SK-N-SH (cell line): ENCODE results near the gene MID1. TPM values are rescaled to one million over a fixed set of nuclear protein-coding genes. Genes with fewer than 3 reads are reported as not detected.
A peak's percentile ranks its signal among the peaks of the same experiment; 100 is the strongest.

Experiments
- CTCF ChIA-PET: fragments of 300-600, 350-600 bp; formaldehyde crosslinking; extraction: SDS; loops from one replicate; lab custom pipeline; 2021; lab: Yijun Ruan, JAX
- POLR2A ChIA-PET: fragments of 350-600 bp; sonication (Branson Sonifier 250); formaldehyde crosslinking; extraction: SDS; loops from one replicate; lab custom pipeline; 2020; ENCODE audit warnings: antibody characterized with exemption, inconsistent platforms; lab: Yijun Ruan, JAX
- DNase-seq: peaks from one replicate; pipeline ENCODE4 v3.0.0; 2012
- H2AFZ ChIP-seq: fragments of 200-600 bp; sonication (generic); 2 replicates; pipeline ENCODE4 v1.8.1; 2016; ENCODE audit warnings: antibody characterized with exemption, mild to moderate bottlenecking, low read depth
- H3F3A ChIP-seq: fragments of 200-600 bp; sonication (generic); replicated peaks from 2 replicates; pipeline ENCODE3; 2016; ENCODE audit warnings: antibody characterized with exemption, mild to moderate bottlenecking; ENCODE audit not compliant: insufficient read depth
- H3K27ac ChIP-seq, 2 experiments: fragments of 200-500 bp in 1 of 2; fragments of 200-600 bp in 1 of 2; sonication (Bioruptor generic) in 1 of 2; sonication (generic), shearing (Covaris generic) in 1 of 2; 2 replicates each; pipeline versions ENCODE4 v1.5.1 to v1.6.1; 2014 to 2016; ENCODE audit warnings: low read depth in 2 of 2, inconsistent platforms in 1 of 2, low read length in 1 of 2, mild to moderate bottlenecking in 1 of 2, mixed read lengths in 1 of 2
- H3K27me3 ChIP-seq: fragments of 200-600 bp; sonication (generic), shearing (Covaris generic); 2 replicates; pipeline ENCODE4 v1.6.1; 2016; ENCODE audit warnings: mixed run types; ENCODE audit not compliant: insufficient read depth
- H3K36me3 ChIP-seq, 2 experiments: fragments of 200-500 bp in 1 of 2; fragments of 200-600 bp in 1 of 2; sonication (Bioruptor generic) in 1 of 2; sonication (generic) in 1 of 2; replicated peaks in 1 of 2; 2 replicates each; pipeline versions ENCODE3 to v1.5.1; 2014 to 2016; ENCODE audit warnings: low read length in 1 of 2, mild to moderate bottlenecking in 1 of 2; ENCODE audit not compliant: insufficient read depth in 2 of 2, control insufficient read depth in 1 of 2
- H3K4me1 ChIP-seq, 2 experiments: fragments of 200-500 bp in 1 of 2; fragments of 200-600 bp in 1 of 2; sonication (Bioruptor generic) in 1 of 2; sonication (generic), shearing (Covaris generic) in 1 of 2; 2 replicates each; pipeline versions ENCODE4 v1.5.1 to v1.6.1; 2014 to 2016; ENCODE audit warnings: low read depth in 1 of 2, low read length in 1 of 2, mixed run types in 1 of 2; ENCODE audit not compliant: insufficient read depth in 2 of 2, control insufficient read depth in 1 of 2
- H3K4me2 ChIP-seq: fragments of 200-600 bp; sonication (generic), shearing (Covaris generic); 2 replicates; pipeline ENCODE4 v1.6.1; 2017; ENCODE audit warnings: mixed run types
- H3K4me3 ChIP-seq, 2 experiments: fragments of 200-500 bp in 1 of 2; fragments of 200-600 bp in 1 of 2; sonication (Bioruptor generic) in 1 of 2; sonication (generic), shearing (Covaris generic) in 1 of 2; 2 replicates each; pipeline versions ENCODE4 v1.5.1 to v1.8.1; 2014 to 2016; ENCODE audit warnings: low read depth in 2 of 2, inconsistent platforms in 1 of 2, low read length in 1 of 2, mild to moderate bottlenecking in 1 of 2, mixed read lengths in 1 of 2, moderate library complexity in 1 of 2
- H3K79me2 ChIP-seq: fragments of 200-600 bp; sonication (generic); 2 replicates; pipeline ENCODE4 v1.8.1; 2017; ENCODE audit warnings: mild to moderate bottlenecking; ENCODE audit not compliant: insufficient read depth
- H3K9ac ChIP-seq: fragments of 200-600 bp; sonication (generic); 2 replicates; pipeline ENCODE4 v1.6.1; 2017; ENCODE audit warnings: mixed run types
- H3K9me2 ChIP-seq: fragments of 200-600 bp; sonication (generic); 2 replicates; pipeline ENCODE4 v1.6.1; 2017; ENCODE audit warnings: mixed run types
- H3K9me3 ChIP-seq: fragments of 200-600 bp; sonication (generic); 2 replicates; pipeline ENCODE4 v1.6.1; 2017; ENCODE audit warnings: mixed run types, mild to moderate bottlenecking, moderate library complexity
- H4K20me1 ChIP-seq: fragments of 200-600 bp; sonication (generic); 2 replicates; pipeline ENCODE4 v1.6.1; 2017; ENCODE audit warnings: mild to moderate bottlenecking, mixed run types; ENCODE audit not compliant: insufficient read depth
- CHD2 ChIP-seq: fragments of 150-350 bp; IDR thresholded peaks from 2 replicates; pipeline ENCODE4 v1.6.1; 2018; ENCODE audit warnings: low read length; ENCODE audit not compliant: partially characterized antibody
- CTCF ChIP-seq: fragments of 200-600 bp; sonication (generic); IDR thresholded peaks from 2 replicates; pipeline ENCODE4 v1.6.1; 2017; ENCODE audit warnings: antibody characterized with exemption, mild to moderate bottlenecking, moderate library complexity
- EP300 ChIP-seq, 2 experiments: IDR thresholded peaks; 2 replicates each; pipeline versions ENCODE4 v1.4.0 to v1.6.1; 2012; ENCODE audit warnings: borderline replicate concordance in 1 of 2, low read depth in 1 of 2, low read length in 1 of 2
- FOXJ3 ChIP-seq: sonication (generic); formaldehyde crosslinking; IDR thresholded peaks from 2 replicates; pipeline ENCODE4 v1.5.1; 2020; ENCODE audit warnings: mild to moderate bottlenecking, missing genetic modification reagents
- FOXM1 ChIP-seq: IDR thresholded peaks from 2 replicates; pipeline ENCODE4 v1.4.0; 2012; ENCODE audit warnings: low read depth, mild to moderate bottlenecking
- GABPA ChIP-seq: IDR thresholded peaks from 2 replicates; pipeline ENCODE4 v1.4.0; 2012; ENCODE audit warnings: low read depth, mild to moderate bottlenecking
- IRF3 ChIP-seq: fragments of 150-350 bp; IDR thresholded peaks from 2 replicates; pipeline ENCODE4 v1.6.1; 2016; ENCODE audit warnings: mild to moderate bottlenecking, low read depth, low read length
- MAX ChIP-seq: IDR thresholded peaks from 2 replicates; pipeline ENCODE4 v1.4.0; 2012; ENCODE audit warnings: low read depth
- MEF2A ChIP-seq: IDR thresholded peaks from 2 replicates; pipeline ENCODE4 v1.4.0; 2012; ENCODE audit warnings: low read depth, borderline replicate concordance
- RAD21 ChIP-seq: IDR thresholded peaks from 2 replicates; pipeline ENCODE4 v1.6.1; 2012; ENCODE audit warnings: mild to moderate bottlenecking, low read length
- RFX5 ChIP-seq: IDR thresholded peaks from 2 replicates; pipeline ENCODE4 v1.6.1; 2012; ENCODE audit warnings: mild to moderate bottlenecking, improper control_type of control experiment, low read length
- SMC3 ChIP-seq: IDR thresholded peaks from 2 replicates; pipeline ENCODE4 v1.6.1; 2012; ENCODE audit warnings: low read depth, low read length, improper control_type of control experiment
- TAF1 ChIP-seq: IDR thresholded peaks from 2 replicates; pipeline ENCODE4 v1.6.1; 2012; ENCODE audit warnings: low read depth, mild to moderate bottlenecking, low read length, moderate library complexity, borderline replicate concordance
- USF1 ChIP-seq: IDR thresholded peaks from 2 replicates; pipeline ENCODE4 v1.4.0; 2012; ENCODE audit warnings: low read depth, borderline replicate concordance
- ZBTB33 ChIP-seq: IDR thresholded peaks from 2 replicates; pipeline ENCODE4 v1.4.0; 2012; ENCODE audit warnings: low read depth, borderline replicate concordance
- WGBS: methylation state at CpG from one replicate; pipeline ENCODE4 v1.1.6; 2017; ENCODE audit warnings: low lambda C conversion rate; 5-methylcytosine and 5-hydroxymethylcytosine counted together
- polyA plus RNA-seq, 3 experiments: library from polyadenylated mRNA; depleted of rRNA; stranded (reverse); fragments of >200 nt; gene quantifications; 2 replicates each; pipeline ENCODE4 v1.2.3, GENCODE V29; 2012

The MID1 gene
- polyA plus RNA-seq, 1 of the 3 experiments (the other 2 are of a cell fraction), result 10.4 TPM

- TF ChIP-seq MEF2A (no peak), CTCF (no peak), FOXM1 (no peak), SMC3 (no peak), RAD21 (no peak), CHD2 (no peak), RFX5 (no peak), MAX (no peak), GABPA (no peak), EP300 (IDR thresholded peaks at IDR 0.05; ENCODE audit: borderline replicate concordance in 1 of 2, low read depth in 1 of 2, low read length in 1 of 2) (no peak), USF1 (no peak), IRF3 (no peak)
- H2AFZ ChIP-seq, result 0 out of 2 replicates have a peak overlapping the region, but pooled peaks have one; percentile 8
- no peaks in the 10 kb centered on the region for H3K79me2 ChIP-seq
- H3K27me3 ChIP-seq, result no peaks in the 10 kb centered on the region
- no peak overlapping the region for H3K4me3 ChIP-seq
- H3K9ac ChIP-seq, result no peak overlapping the region
- peak overlapping the region; percentile 1; the same call in 1 of the 2 replicates for H3K4me2 ChIP-seq
- POLR2A ChIA-PET, result no interaction called here
- no peaks in the 10 kb centered on the region; a peak in 1 of 4 replicates for H3K4me1 ChIP-seq
- H3K9me2 ChIP-seq, result no peaks in the 10 kb centered on the region
- no peaks in the 10 kb centered on the region for H4K20me1 ChIP-seq
- CTCF ChIA-PET, result no interaction called here
- DNase-seq, result no peak
- no peaks in the 10 kb centered on the region for H3K9me3 ChIP-seq
- no peaks in the 10 kb centered on the region for H3K36me3 ChIP-seq
- peaks cover 5% of the 10 kb centered on the region for H3F3A ChIP-seq
- 30% methylated on average over 2 of the region's 2 CpGs for WGBS
- H3K27ac ChIP-seq, result peak overlapping the region in 1 of 2 experiments; percentile 22; a peak in 2 of 4 replicates
Measured at GRCh38 chrX:10507876-10508275, 112.5 kb downstream of the MID1 start.

- CTCF ChIA-PET, result no interaction called here
- TF ChIP-seq IRF3 (no peak), ZBTB33 (no peak), MAX (no peak), FOXM1 (no peak), FOXJ3 (CRISPR knock-in tag) (no peak), RAD21 (no peak), RFX5 (no peak), GABPA (no peak), TAF1 (no peak)
- TF ChIP-seq, all 33 proteins: peak for 0
- Histone ChIP-seq H3K9ac (no peak overlapping the region), H3K9me3 (no peaks in the 10 kb centered on the region), H3K9me2 (no peaks in the 10 kb centered on the region), H3K79me2 (no peaks in the 10 kb centered on the region), H3K4me3 (no peak overlapping the region), H3K4me2 (peak overlapping the region; percentile 1; the same call in 1 of the 2 replicates), H3K36me3 (no peaks in the 10 kb centered on the region), H4K20me1 (no peaks in the 10 kb centered on the region), H3K27ac (peak overlapping the region in 1 of 2 experiments; percentile 22; a peak in 2 of 4 replicates), H3K4me1 (no peaks in the 10 kb centered on the region; a peak in 1 of 4 replicates), H3K27me3 (no peaks in the 10 kb centered on the region), H3F3A (peaks cover 5% of the 10 kb centered on the region), H2AFZ (no peak overlapping the region)
- WGBS, result 26% methylated on average over 3 of the region's 3 CpGs
- no peak for DNase-seq
- POLR2A ChIA-PET, result no interaction called here
Measured at GRCh38 chrX:10507181-10507580, 113.2 kb downstream of the MID1 start.
